ENCODE measurements around the gene FAM110A. TPM values are rescaled to one million over a fixed set of nuclear protein-coding genes. Genes with fewer than 3 reads are reported as not detected.

FAM110A gene
- total and polyA plus RNA-seq, 2 donors (not counting 1 experiment from before 2014, with no cell fraction given), result 15.6 to 18.4 TPM

GRCh38 chr20:890666-891057 is 57.1 kb downstream of the FAM110A start:
- H3K4me1 ChIP-seq (ENCODE audit: control insufficient read depth in 2 of 2, insufficient read depth in 2 of 2, low read length in 2 of 2), result peaks cover 9 to 29% of the 10 kb centered on the region in 2 donors
- Mint-ChIP-seq H3K9me3 (ENCODE audit: insufficient read depth) (no peaks in the 10 kb centered on the region), H3K27ac (no peak overlapping the region), H3K27me3 (peaks cover 48% of the 10 kb centered on the region), H3K4me1 (peaks cover 29% of the 10 kb centered on the region), H3K4me3 (no peak overlapping the region)
- no peak overlapping the region for H3K27ac ChIP-seq (ENCODE audit: low read length in 2 of 2)
- ChIA-PET POLR2A (no interaction called here), CTCF (no interaction called here)
- no peak overlapping the region for H3K9ac ChIP-seq (ENCODE audit: low read length)
- 94% methylated on average over 6 of the region's 6 CpGs for WGBS (ENCODE audit: insufficient coverage)
- no peaks in the 10 kb centered on the region for H3K36me3 ChIP-seq (replicated peaks in 1 of 2; ENCODE audit: control extremely low read depth in 1 of 2, control insufficient read depth in 1 of 2, extremely low read depth in 1 of 2, insufficient read depth in 2 of 2, low read length in 1 of 2)
- H3K4me2 ChIP-seq (replicated peaks; ENCODE audit: low read depth, low read length, poor library complexity, severe bottlenecking), result no peak overlapping the region
- intact Hi-C loops (cut with micrococcal nuclease), result no loop called here
- ATAC-seq (ENCODE audit: low read depth), result no peak
- no peaks in the 10 kb centered on the region for H3K79me2 ChIP-seq (ENCODE audit: control insufficient read depth, insufficient read depth, low read length)
- no peaks in the 10 kb centered on the region for H3K9me3 ChIP-seq (ENCODE audit: control extremely low read depth in 1 of 3, control insufficient read depth in 2 of 3, insufficient read depth in 1 of 3, low read length in 2 of 3)
- TF ChIP-seq CTCF (IDR thresholded peaks at IDR 0.05) (no peak), EZH2 (IDR thresholded peaks at IDR 0.05; ENCODE audit: borderline replicate concordance, insufficient read depth, low read depth, low read length, poor library complexity, severe bottlenecking) (no peak)
- H3K4me3 ChIP-seq (ENCODE audit: control extremely low read depth in 1 of 5, extremely low read depth in 1 of 5, insufficient read depth in 1 of 5, low read depth in 2 of 5, low read length in 4 of 5), result no peak overlapping the region
- DNase-seq, result no peak
- H2AFZ ChIP-seq (ENCODE audit: insufficient read depth, low read depth, low read length, poor library complexity, severe bottlenecking), result no peak overlapping the region
- peaks cover 0 to 8% (median 2%) of the 10 kb centered on the region in 4 experiments for H3K27me3 ChIP-seq (replicated peaks in 1 of 4; ENCODE audit: control extremely low read depth in 1 of 4, control insufficient read depth in 3 of 4, insufficient read depth in 4 of 4, low read length in 3 of 4)
- no peaks in the 10 kb centered on the region for H4K20me1 ChIP-seq (ENCODE audit: control insufficient read depth, insufficient read depth, low read length, poor library complexity, severe bottlenecking)

- Mint-ChIP-seq H3K4me3 (peak overlapping the region; percentile 40), H3K27ac (peak overlapping the region; percentile 51), H3K4me1 (peaks cover 29% of the 10 kb centered on the region), H3K9me3 (ENCODE audit: insufficient read depth) (no peaks in the 10 kb centered on the region), H3K27me3 (peaks cover 45% of the 10 kb centered on the region)
- CTCF ChIA-PET, result interaction anchor here (0.8 kb wide), 1 partner anchor 75 kb away, joined by 4 read pairs; no protein-coding TSS in a partner anchor
- DNase-seq (no peak), ATAC-seq (ENCODE audit: low read depth) (no peak)
- Histone ChIP-seq H3K79me2 (ENCODE audit: control insufficient read depth, insufficient read depth, low read length) (no peaks in the 10 kb centered on the region), H3K4me3 (ENCODE audit: control extremely low read depth in 1 of 5, extremely low read depth in 1 of 5, insufficient read depth in 1 of 5, low read depth in 2 of 5, low read length in 4 of 5) (no peak overlapping the region), H3K4me1 (ENCODE audit: control insufficient read depth in 2 of 2, insufficient read depth in 2 of 2, low read length in 2 of 2) (peaks cover 9 to 29% of the 10 kb centered on the region in 2 donors), H3K9ac (ENCODE audit: low read length) (no peak overlapping the region), H3K4me2 (replicated peaks; ENCODE audit: low read depth, low read length, poor library complexity, severe bottlenecking) (peak overlapping the region; percentile 2), H2AFZ (ENCODE audit: insufficient read depth, low read depth, low read length, poor library complexity, severe bottlenecking) (no peak overlapping the region), H3K9me3 (ENCODE audit: control extremely low read depth in 1 of 3, control insufficient read depth in 2 of 3, insufficient read depth in 1 of 3, low read length in 2 of 3) (no peaks in the 10 kb centered on the region), H3K27me3 (replicated peaks in 1 of 4; ENCODE audit: control extremely low read depth in 1 of 4, control insufficient read depth in 3 of 4, insufficient read depth in 4 of 4, low read length in 3 of 4) (peaks cover 0 to 8% (median 2%) of the 10 kb centered on the region in 4 experiments), H4K20me1 (ENCODE audit: control insufficient read depth, insufficient read depth, low read length, poor library complexity, severe bottlenecking) (no peaks in the 10 kb centered on the region), H3K36me3 (replicated peaks in 1 of 2; ENCODE audit: control extremely low read depth in 1 of 2, control insufficient read depth in 1 of 2, extremely low read depth in 1 of 2, insufficient read depth in 2 of 2, low read length in 1 of 2) (no peaks in the 10 kb centered on the region), H3K27ac (ENCODE audit: low read length in 2 of 2) (no peak overlapping the region)
- POLR2A ChIA-PET, result interaction anchor here (0.8 kb wide), 1 partner anchor 14 kb away, joined by 3 read pairs; no protein-coding TSS in a partner anchor
- intact Hi-C loops (cut with micrococcal nuclease), result no loop called here
- no peak for TF ChIP-seq EZH2 (IDR thresholded peaks at IDR 0.05; ENCODE audit: borderline replicate concordance, insufficient read depth, low read depth, low read length, poor library complexity, severe bottlenecking)
- no peak for TF ChIP-seq CTCF (IDR thresholded peaks at IDR 0.05)
- WGBS (ENCODE audit: insufficient coverage), result 62% methylated on average over 5 of the region's 6 CpGs
These were observed 57.7 kb downstream of the FAM110A start for GRCh38 chr20:891058-891705.

All from B cell (primary cell).